Neural crest cell (in vitro differentiated cells): ENCODE data around the gene ALX1. TPM values are rescaled to one million over a fixed set of nuclear protein-coding genes. Genes with fewer than 3 reads are reported as not detected.
A peak's percentile ranks its signal among the peaks of the same experiment; 100 is the strongest.

Source experiments
- DNase-seq: peaks from one replicate; pipeline ENCODE4 v3.0.0; 2021; ENCODE audit warnings: low read depth, mixed read lengths, low spot score
- H3K27ac Mint-ChIP-seq: one replicate; pipeline ENCODE4 v1.8.0; 2021; ENCODE audit warnings: mild to moderate bottlenecking, mixed read lengths; ENCODE audit not compliant: unreplicated experiment
- H3K27me3 Mint-ChIP-seq: 2 replicates; pipeline ENCODE4 v1.8.0; 2021; ENCODE audit warnings: low read depth, mild to moderate bottlenecking, mixed read lengths
- H3K36me3 Mint-ChIP-seq: 2 replicates; pipeline ENCODE4 v1.8.0; 2021; ENCODE audit warnings: low read depth, mild to moderate bottlenecking, mixed read lengths
- H3K4me1 Mint-ChIP-seq: 2 replicates; pipeline ENCODE4 v1.8.0; 2021; ENCODE audit warnings: mixed read lengths
- H3K4me3 Mint-ChIP-seq: one replicate; pipeline ENCODE4 v1.8.0; 2021; ENCODE audit warnings: mild to moderate bottlenecking, mixed read lengths
- H3K9me3 Mint-ChIP-seq: 2 replicates; pipeline ENCODE4 v1.8.0; 2021; ENCODE audit warnings: mixed read lengths
- total RNA-seq: library from RNA; stranded (reverse); gene quantifications from 2 replicates; pipeline ENCODE4 v1.2.1, GENCODE V29; 2021
- TF ChIP-seq, protein P1 (sequence below): fragments of 200-600 bp; sonication (generic); conservative IDR thresholded peaks from 2 replicates; pipeline ENCODE4 v1.5.0; 2021; ENCODE audit warnings: antibody characterized with exemption, mild to moderate bottlenecking

Gene ALX1
- total RNA-seq, 1 donor from 2014 or later: 4.1 TPM

DNA sequence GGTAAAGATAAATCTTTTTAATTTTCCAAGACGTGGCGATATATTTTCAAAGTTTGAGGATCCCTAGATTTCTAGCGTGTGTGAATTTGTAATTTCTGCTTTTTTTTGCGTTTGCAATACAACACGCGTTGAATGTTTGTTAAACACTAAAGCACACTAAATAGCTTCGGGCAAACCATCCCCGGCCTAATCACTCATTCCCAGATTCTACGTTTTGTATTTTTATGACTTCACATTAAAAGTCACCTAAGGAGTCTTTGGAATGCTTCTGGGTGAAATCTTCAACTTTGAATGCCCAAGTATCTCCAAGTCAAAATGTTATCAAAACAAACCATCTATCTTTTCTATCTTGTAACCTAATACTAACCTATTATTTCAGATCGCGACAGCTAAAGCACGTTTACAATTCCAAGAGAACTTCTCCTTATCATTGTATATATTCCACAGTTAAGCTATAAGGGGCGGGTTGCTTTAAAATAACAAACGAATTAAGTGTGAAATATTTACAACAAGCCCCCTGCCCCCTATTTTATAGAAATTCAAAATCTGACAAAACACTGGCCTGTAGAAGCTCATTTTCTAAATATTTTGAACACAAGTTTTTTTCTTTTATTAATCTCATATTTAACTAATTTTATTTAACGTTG lies 1.1 kb downstream of the ALX1 start:
- Mint-ChIP-seq H3K9me3 (no peaks in the 10 kb centered on the region), H3K27me3 (peaks cover 90% of the 10 kb centered on the region), H3K27ac (peak overlapping the region; percentile 98), H3K4me1 (peaks cover 32% of the 10 kb centered on the region), H3K4me3 (peak overlapping the region; percentile 99), H3K36me3 (no peaks in the 10 kb centered on the region)
- DNase-seq: no peak
- TF ChIP-seq, protein P1, sequence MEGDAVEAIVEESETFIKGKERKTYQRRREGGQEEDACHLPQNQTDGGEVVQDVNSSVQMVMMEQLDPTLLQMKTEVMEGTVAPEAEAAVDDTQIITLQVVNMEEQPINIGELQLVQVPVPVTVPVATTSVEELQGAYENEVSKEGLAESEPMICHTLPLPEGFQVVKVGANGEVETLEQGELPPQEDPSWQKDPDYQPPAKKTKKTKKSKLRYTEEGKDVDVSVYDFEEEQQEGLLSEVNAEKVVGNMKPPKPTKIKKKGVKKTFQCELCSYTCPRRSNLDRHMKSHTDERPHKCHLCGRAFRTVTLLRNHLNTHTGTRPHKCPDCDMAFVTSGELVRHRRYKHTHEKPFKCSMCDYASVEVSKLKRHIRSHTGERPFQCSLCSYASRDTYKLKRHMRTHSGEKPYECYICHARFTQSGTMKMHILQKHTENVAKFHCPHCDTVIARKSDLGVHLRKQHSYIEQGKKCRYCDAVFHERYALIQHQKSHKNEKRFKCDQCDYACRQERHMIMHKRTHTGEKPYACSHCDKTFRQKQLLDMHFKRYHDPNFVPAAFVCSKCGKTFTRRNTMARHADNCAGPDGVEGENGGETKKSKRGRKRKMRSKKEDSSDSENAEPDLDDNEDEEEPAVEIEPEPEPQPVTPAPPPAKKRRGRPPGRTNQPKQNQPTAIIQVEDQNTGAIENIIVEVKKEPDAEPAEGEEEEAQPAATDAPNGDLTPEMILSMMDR: no peak

DNA sequence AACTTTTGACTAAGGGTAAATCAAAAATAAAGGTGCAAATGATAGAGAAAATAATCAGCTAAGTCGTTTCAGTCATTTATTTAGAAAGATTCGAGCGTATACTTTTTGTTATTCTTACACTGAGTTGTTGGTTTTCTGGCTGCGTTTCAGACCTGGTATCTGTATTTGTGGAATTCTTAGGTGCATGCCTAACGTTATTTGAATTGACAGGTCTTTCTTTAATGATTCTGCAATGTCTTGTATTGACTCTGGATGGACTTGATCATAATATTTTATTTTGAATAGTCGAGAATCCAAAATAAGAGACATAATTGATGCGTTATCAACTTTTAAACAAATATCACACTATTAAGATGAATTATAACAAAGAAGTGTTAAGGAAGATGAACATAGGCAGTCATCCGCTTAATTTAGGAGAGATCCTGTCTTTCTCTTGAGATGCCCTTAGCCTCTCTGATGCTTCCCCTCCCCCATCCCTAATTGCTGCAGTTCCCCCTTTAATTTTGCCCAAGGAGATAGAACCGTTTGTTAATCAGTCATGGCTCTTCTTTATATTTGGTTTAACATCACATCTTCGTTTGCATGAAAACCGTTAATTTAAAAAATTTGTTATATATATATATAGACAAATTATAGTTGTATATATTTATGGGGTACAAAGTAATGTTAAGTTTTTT lies 1.8 kb downstream of the ALX1 start:
- H3K27ac Mint-ChIP-seq: peak overlapping the region; percentile 1
- peaks cover 87% of the 10 kb centered on the region for H3K27me3 Mint-ChIP-seq
- no peak for DNase-seq

DNA sequence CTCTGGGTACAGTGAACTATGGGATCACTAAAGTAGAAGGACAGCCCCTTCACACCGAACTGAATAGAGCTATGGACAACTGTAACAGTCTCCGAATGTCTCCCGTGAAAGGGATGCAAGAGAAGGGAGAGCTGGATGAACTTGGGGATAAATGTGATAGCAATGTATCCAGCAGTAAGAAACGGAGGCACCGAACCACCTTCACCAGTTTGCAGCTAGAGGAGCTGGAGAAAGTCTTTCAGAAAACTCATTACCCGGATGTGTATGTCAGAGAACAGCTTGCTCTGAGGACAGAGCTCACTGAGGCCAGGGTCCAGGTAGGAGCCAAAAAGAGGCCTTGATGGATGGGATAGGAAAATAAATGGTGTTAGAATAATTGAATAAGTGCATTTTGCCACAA lies 3.5 kb downstream of the ALX1 start:
- no peaks in the 10 kb centered on the region for H3K36me3 Mint-ChIP-seq
- H3K27me3 Mint-ChIP-seq: peaks cover 72% of the 10 kb centered on the region
- H3K4me1 Mint-ChIP-seq: peaks cover 32% of the 10 kb centered on the region
- TF ChIP-seq, protein P1: no peak
- no peak for DNase-seq
- no peak overlapping the region for H3K27ac Mint-ChIP-seq
- H3K9me3 Mint-ChIP-seq: no peaks in the 10 kb centered on the region
- no peak overlapping the region for H3K4me3 Mint-ChIP-seq

More for the DNA sequence above, 1.8 kb downstream of the ALX1 start:
- Mint-ChIP-seq H3K9me3 (no peaks in the 10 kb centered on the region), H3K36me3 (no peaks in the 10 kb centered on the region), H3K4me1 (peaks cover 32% of the 10 kb centered on the region), H3K4me3 (peak overlapping the region; percentile 99)
- TF ChIP-seq, protein P1: no peak

DNA sequence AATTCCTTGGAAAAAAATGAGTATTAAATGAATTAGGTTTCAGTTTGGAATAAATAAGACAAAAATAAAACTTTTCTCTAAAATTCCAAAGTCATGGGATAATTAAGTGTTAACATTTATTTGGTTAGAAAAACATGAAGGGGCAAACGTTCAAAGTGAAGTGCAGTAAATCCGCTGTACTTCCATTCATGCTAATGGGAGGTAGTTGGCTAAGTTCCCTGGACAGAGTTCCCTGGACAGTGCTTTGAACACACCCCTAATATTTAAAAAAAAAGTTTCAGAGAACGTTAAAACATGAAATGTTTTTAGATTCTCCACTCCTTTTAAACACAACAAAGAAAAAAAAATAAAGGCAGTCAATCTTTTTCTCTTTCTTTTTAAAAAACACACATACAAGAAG lies 16.3 kb downstream of the ALX1 start:
- TF ChIP-seq, protein P1: no peak
- Mint-ChIP-seq H3K36me3 (no peaks in the 10 kb centered on the region), H3K27ac (no peak overlapping the region), H3K4me3 (no peak overlapping the region), H3K9me3 (no peaks in the 10 kb centered on the region), H3K4me1 (no peaks in the 10 kb centered on the region), H3K27me3 (peaks cover 3% of the 10 kb centered on the region)
- DNase-seq: no peak

DNA sequence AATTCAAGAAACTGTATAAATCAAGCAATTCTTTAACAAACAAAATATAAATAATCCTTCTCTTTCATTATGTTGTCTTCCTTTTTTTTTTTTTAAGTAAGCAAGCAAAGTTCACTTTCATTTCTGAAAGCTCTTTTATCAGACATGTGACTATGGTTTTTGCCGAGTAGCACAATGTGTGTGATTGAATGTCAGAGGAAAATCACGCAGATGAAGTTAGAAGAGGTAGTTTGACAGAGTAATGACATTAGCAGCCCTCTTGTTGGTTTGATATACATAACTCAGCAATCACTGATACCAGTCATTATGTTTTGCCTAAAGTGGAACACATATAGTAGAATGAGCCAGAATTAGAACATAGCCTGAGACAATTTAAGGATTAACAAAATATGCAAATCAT lies 19.0 kb downstream of the ALX1 start:
- TF ChIP-seq, protein P1: no peak
- H3K27ac Mint-ChIP-seq: no peak overlapping the region
- H3K4me3 Mint-ChIP-seq: no peak overlapping the region
- H3K27me3 Mint-ChIP-seq: peaks cover 3% of the 10 kb centered on the region
- no peaks in the 10 kb centered on the region for H3K4me1 Mint-ChIP-seq
- DNase-seq: no peak
- peaks cover 3% of the 10 kb centered on the region for H3K36me3 Mint-ChIP-seq
- no peaks in the 10 kb centered on the region for H3K9me3 Mint-ChIP-seq
